GM23248 (cell line): Measurements from ENCODE around the gene KDM5A.
"Not testable (repeated sequence)": the region's sequence is repeated elsewhere in the genome, so short reads cannot be mapped to it uniquely, and the experiment has no call there.

ENCODE experiments used
- EZH2 ChIP-seq: fragments of 200-600 bp; sonication (generic); IDR thresholded peaks from 2 replicates; pipeline ENCODE4 v1.6.1; 2018; ENCODE audit warnings: antibody characterized with exemption, mild to moderate bottlenecking; ENCODE audit not compliant: insufficient read depth, poor library complexity, severe bottlenecking
- EZH2phosphoT487 ChIP-seq: fragments of 200-600 bp; sonication (generic); IDR thresholded peaks from 2 replicates; pipeline ENCODE4 v1.6.1; 2018; ENCODE audit warnings: antibody characterized with exemption, moderate library complexity, mild to moderate bottlenecking, low read depth; ENCODE audit not compliant: insufficient read depth

DNA sequence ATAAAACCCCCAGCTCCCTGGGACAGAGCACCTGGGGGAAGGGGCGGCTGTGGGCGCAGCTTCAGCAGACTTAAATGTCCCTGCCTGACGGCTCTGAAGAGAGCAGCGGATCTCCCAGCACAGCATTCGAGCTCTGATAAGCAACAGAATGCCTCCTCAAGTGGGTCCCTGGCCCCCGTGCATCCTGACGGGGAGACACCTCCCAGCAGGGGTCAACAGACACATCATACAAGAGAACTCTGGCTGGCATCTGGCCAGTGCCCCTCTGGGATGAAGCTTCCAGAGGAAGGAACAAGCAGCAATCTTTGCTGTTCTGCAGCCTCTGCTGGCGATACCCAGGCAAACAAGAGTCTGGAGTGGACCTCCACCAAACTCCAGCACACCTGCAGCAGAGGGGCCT is 91.1 kb downstream of the KDM5A start:
- TF ChIP-seq EZH2, EZH2phosphoT487: not testable (repeated sequence)
